HepG2 (cell line): ENCODE measurements around the gene MED13L.

Experiments used
- EZH2 ChIP-seq: conservative IDR thresholded peaks from 2 replicates; pipeline ENCODE4 v1.6.1; 2012; ENCODE audit warnings: mild to moderate bottlenecking, low read depth, low read length, moderate library complexity
- SIX1 ChIP-seq: sonication (generic); formaldehyde crosslinking; IDR thresholded peaks from 2 replicates; pipeline ENCODE4 v1.4.0; 2020; ENCODE audit warnings: missing genetic modification reagents, borderline replicate concordance
- XBP1 ChIP-seq: sonication (generic); formaldehyde crosslinking; IDR thresholded peaks from 2 replicates; pipeline ENCODE4 v1.5.0; 2020; ENCODE audit warnings: missing genetic modification reagents
- ZNF274 ChIP-seq: sonication (generic); formaldehyde crosslinking; IDR thresholded peaks from 2 replicates; pipeline ENCODE4 v1.5.1; 2020; ENCODE audit warnings: mild to moderate bottlenecking, missing genetic modification reagents
- ZSCAN30 ChIP-seq: sonication (generic); formaldehyde crosslinking; IDR thresholded peaks from 2 replicates; pipeline ENCODE4 v1.5.0; 2020; ENCODE audit warnings: mild to moderate bottlenecking, missing genetic modification reagents
- TF ChIP-seq, protein P1 (sequence below): sonication (generic); formaldehyde crosslinking; IDR thresholded peaks from 2 replicates; pipeline ENCODE4 v1.9.0; 2022; ENCODE audit warnings: missing genetic modification reagents, mild to moderate bottlenecking, borderline replicate concordance
- TF ChIP-seq, protein P2 (sequence below): sonication (generic); formaldehyde crosslinking; IDR thresholded peaks from 2 replicates; pipeline ENCODE4 v1.5.0; 2020; ENCODE audit warnings: mild to moderate bottlenecking, missing genetic modification reagents, moderate library complexity

DNA sequence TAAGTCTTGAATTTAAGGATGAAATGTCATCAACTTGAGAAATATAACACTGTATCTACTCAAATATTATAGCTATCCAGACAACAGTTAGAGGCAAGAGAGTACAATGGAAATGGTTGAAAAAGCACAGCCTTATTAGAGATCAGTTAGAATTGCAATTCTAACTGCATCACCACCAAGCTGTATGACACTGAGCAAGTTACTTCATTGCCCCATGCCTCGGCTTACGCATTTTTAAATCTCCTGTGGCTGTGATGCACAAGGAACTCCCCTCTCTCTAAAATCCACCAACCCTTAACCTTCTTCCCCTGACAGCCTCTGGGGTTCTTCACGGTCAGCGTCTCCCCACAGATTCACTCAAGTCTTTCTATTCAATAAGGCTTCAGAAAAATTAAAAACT, 75.1 kb downstream of the MED13L start:
- no peak for TF ChIP-seq SIX1 (CRISPR knock-in tag)
- TF ChIP-seq ZNF274 (CRISPR knock-in tag), result no peak
- TF ChIP-seq, protein P1, sequence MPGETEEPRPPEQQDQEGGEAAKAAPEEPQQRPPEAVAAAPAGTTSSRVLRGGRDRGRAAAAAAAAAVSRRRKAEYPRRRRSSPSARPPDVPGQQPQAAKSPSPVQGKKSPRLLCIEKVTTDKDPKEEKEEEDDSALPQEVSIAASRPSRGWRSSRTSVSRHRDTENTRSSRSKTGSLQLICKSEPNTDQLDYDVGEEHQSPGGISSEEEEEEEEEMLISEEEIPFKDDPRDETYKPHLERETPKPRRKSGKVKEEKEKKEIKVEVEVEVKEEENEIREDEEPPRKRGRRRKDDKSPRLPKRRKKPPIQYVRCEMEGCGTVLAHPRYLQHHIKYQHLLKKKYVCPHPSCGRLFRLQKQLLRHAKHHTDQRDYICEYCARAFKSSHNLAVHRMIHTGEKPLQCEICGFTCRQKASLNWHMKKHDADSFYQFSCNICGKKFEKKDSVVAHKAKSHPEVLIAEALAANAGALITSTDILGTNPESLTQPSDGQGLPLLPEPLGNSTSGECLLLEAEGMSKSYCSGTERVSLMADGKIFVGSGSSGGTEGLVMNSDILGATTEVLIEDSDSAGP (CRISPR knock-in tag), result no peak
- no peak for TF ChIP-seq ZSCAN30 (CRISPR knock-in tag)
- no peak for TF ChIP-seq EZH2
- no peak for TF ChIP-seq XBP1
- TF ChIP-seq, protein P2, sequence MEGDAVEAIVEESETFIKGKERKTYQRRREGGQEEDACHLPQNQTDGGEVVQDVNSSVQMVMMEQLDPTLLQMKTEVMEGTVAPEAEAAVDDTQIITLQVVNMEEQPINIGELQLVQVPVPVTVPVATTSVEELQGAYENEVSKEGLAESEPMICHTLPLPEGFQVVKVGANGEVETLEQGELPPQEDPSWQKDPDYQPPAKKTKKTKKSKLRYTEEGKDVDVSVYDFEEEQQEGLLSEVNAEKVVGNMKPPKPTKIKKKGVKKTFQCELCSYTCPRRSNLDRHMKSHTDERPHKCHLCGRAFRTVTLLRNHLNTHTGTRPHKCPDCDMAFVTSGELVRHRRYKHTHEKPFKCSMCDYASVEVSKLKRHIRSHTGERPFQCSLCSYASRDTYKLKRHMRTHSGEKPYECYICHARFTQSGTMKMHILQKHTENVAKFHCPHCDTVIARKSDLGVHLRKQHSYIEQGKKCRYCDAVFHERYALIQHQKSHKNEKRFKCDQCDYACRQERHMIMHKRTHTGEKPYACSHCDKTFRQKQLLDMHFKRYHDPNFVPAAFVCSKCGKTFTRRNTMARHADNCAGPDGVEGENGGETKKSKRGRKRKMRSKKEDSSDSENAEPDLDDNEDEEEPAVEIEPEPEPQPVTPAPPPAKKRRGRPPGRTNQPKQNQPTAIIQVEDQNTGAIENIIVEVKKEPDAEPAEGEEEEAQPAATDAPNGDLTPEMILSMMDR (CRISPR knock-in tag), result no peak
